ENCODE results near the gene CGREF1. TPM values are rescaled to one million over a fixed set of nuclear protein-coding genes. Genes with fewer than 3 reads are reported as not detected.

The CGREF1 gene
- total and polyA plus RNA-seq, 11 donors: 0.24 to 2.7 (median 0.92) TPM; not detected in 1

- 90 to 98% (median 93%) methylated on average over 7 of the region's 7 CpGs for WGBS, 4 donors
- H3K36me3 ChIP-seq: peaks cover 0 to 12% (median 9%) of the 10 kb centered on the region in 9 donors
Observed at GRCh38 chr2:27136751-27137150, 17.8 kb upstream of the CGREF1 start.

DNA sequence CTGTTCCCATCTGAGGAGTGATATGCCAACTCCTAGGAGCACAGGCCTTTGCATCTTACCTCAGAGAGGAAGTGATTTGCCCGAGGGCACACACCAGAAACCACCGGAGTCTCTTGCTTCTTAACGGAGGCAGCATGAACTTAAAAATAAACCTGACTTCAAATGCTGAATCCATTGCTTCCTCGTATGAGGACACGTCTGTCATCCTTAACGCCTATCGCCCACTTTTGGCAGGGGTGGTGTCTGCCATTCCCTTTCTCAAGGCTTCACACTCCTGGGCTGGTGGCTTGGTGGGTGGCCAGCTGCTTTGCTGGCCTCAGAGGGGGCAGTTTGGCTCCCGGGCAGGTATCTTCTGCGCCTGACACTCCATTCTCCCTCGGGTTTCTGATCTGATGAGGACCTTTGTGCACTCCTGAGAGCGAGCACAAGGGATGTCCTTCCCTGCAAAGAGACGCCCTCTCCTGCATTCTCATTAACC is 16.6 kb upstream of the CGREF1 start:
- intact Hi-C loops (cut with DNase I): loop anchor here in 2 of 10 donors (2.0 to 5.0 kb wide), 2 partner anchors 72 to 77 kb away; partner anchors contain the start of genes ATRAID (in 1 of the 2) and SLC5A6 (in 1 of the 2)
- peaks cover 7 to 19% (median 11%) of the 10 kb centered on the region in 12 donors for H3K4me1 ChIP-seq
- H3K4me3 ChIP-seq: no peak overlapping the region
- no peak for DNase-seq
- H3K36me3 ChIP-seq: peaks cover 0 to 25% (median 21%) of the 10 kb centered on the region in 9 donors
- H3K9me3 ChIP-seq: no peaks in the 10 kb centered on the region
- 81 to 88% (median 85%) methylated on average over 12 of the region's 12 CpGs for WGBS, 4 donors
- H3K27me3 ChIP-seq: no peaks in the 10 kb centered on the region
- H3K27ac ChIP-seq: no peak overlapping the region
- ATAC-seq: no peak
- no peak for TF ChIP-seq POLR2A (IDR thresholded peaks at IDR 0.05)
- TF ChIP-seq, protein P1, sequence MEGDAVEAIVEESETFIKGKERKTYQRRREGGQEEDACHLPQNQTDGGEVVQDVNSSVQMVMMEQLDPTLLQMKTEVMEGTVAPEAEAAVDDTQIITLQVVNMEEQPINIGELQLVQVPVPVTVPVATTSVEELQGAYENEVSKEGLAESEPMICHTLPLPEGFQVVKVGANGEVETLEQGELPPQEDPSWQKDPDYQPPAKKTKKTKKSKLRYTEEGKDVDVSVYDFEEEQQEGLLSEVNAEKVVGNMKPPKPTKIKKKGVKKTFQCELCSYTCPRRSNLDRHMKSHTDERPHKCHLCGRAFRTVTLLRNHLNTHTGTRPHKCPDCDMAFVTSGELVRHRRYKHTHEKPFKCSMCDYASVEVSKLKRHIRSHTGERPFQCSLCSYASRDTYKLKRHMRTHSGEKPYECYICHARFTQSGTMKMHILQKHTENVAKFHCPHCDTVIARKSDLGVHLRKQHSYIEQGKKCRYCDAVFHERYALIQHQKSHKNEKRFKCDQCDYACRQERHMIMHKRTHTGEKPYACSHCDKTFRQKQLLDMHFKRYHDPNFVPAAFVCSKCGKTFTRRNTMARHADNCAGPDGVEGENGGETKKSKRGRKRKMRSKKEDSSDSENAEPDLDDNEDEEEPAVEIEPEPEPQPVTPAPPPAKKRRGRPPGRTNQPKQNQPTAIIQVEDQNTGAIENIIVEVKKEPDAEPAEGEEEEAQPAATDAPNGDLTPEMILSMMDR (IDR thresholded peaks at IDR 0.05): no peak

More at GRCh38 chr2:27136751-27137150, 17.8 kb upstream of the CGREF1 start:
- no peak for TF ChIP-seq POLR2A (IDR thresholded peaks at IDR 0.05)
- TF ChIP-seq, protein P1 (IDR thresholded peaks at IDR 0.05): no peak
- H3K27me3 ChIP-seq: no peaks in the 10 kb centered on the region
- intact Hi-C loops (cut with DNase I): loop anchor here in 1 of 10 donors (5.0 kb wide), 1 partner anchor 71 kb away; no protein-coding TSS in a partner anchor
- ATAC-seq: no peak
- H3K4me3 ChIP-seq: no peak overlapping the region
- H3K4me1 ChIP-seq: peaks cover 7 to 19% (median 11%) of the 10 kb centered on the region in 12 donors
- H3K27ac ChIP-seq: no peak overlapping the region
- no peak for DNase-seq
- no peaks in the 10 kb centered on the region for H3K9me3 ChIP-seq

DNA sequence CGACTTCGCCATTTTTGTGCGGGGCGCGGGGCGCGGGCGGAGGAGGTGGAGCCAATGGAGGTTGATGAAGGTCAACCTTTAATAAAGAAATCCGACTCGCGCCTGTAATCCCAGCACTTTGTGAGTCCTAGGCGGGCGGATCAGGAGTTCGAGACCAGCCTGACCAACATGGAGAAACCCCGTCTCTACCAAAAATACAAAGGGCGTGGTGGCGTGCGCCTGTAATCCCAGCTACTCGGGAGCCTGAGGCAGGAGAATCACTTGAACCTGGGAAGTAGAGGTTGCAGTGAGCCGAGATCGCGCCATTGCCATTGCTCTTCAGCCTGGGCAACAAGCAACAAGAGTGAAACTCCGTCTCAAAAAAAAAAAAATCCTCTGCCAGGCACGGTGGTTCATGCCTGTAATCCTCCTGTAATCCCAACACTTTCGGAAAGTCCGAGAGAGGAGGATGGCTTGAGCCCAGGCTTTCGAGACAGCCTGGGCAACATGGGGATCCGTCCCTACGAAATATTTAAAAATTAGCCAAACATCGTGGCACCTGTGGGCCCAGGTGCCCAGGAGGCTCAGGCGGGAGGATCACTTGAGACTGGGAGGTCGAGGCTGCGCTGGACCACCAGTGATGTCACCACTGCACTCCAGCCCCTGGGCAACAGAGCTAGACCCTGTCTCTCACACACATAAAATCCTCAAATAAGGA is 16.0 kb upstream of the CGREF1 start:
- peaks cover 0 to 31% (median 27%) of the 10 kb centered on the region in 9 donors for H3K36me3 ChIP-seq
- H3K9me3 ChIP-seq: no peaks in the 10 kb centered on the region
- DNase-seq (no peak), ATAC-seq (no peak)
- peaks cover 7 to 19% (median 11%) of the 10 kb centered on the region in 12 donors for H3K4me1 ChIP-seq
- 55 to 74% (median 63%) methylated on average over 25 to 33 of the region's 33 CpGs for WGBS, 4 donors
- no peaks in the 10 kb centered on the region for H3K27me3 ChIP-seq
- peak overlapping the region in 11 of 12 donors; percentile 7 to 94 (median 90) for H3K27ac ChIP-seq
- peak overlapping the region in 11 of 12 donors; percentile 71 to 98 (median 86) for H3K4me3 ChIP-seq
- intact Hi-C loops (cut with DNase I): loop anchor here in 5 of 10 donors (1.0 to 5.0 kb wide), 4 partner anchors 72 to 78 kb away; partner anchors contain the start of genes ATRAID (in 3 of the 5) and SLC5A6 (in 3 of the 5)
- TF ChIP-seq, protein P1 (IDR thresholded peaks at IDR 0.05): no peak
- peak in 1 of 2 donors; percentile 21 for TF ChIP-seq POLR2A (IDR thresholded peaks at IDR 0.05)

All from heart left ventricle (tissue), 16 donors.